K562 (cell line): ENCODE data around the gene PRICKLE4. TPM values are rescaled to one million over a fixed set of nuclear protein-coding genes. Genes with fewer than 3 reads are reported as not detected.

Experiments used
- MAFK ChIP-seq: IDR thresholded peaks from 2 replicates; pipeline ENCODE4 v1.6.1; 2011; ENCODE audit warnings: low read length, improper control_type of control experiment
- ZNF644 ChIP-seq: fragments of 200-800 bp; sonication (Bioruptor generic); IDR thresholded peaks from 2 replicates; pipeline ENCODE4 v1.6.1; 2016; ENCODE audit warnings: low read depth, missing genetic modification characterization, missing compliant biosample characterization
- ZNF76 ChIP-seq: fragments of 250-450 bp; sonication (Bioruptor Pico); IDR thresholded peaks from 2 replicates; pipeline ENCODE4 v1.4.0; 2020; ENCODE audit warnings: mild to moderate bottlenecking, moderate library complexity, borderline replicate concordance
- polyA plus RNA-seq, 8 experiments: library from polyadenylated mRNA; depleted of rRNA in 4 of 8; stranded (reverse) in 5 of 8; unstranded in 3 of 8; fragments of >200 nt; fragmentation: Nextera tagmentation in 2 of 8; fragmentation: Illumina TruSeq in 1 of 8; extraction: Ambion mirVana in 2 of 8; extraction: Trizol in 1 of 8; gene quantifications; 2 replicates each; pipeline versions ENCODE4 v1.2.1 to v1.2.3, GENCODE V29; 2011 to 2014; ENCODE audit warnings: inconsistent platforms in 1 of 8, missing spikeins in 1 of 8
- total RNA-seq, 7 experiments: library from RNA; depleted of rRNA in 6 of 7; stranded (reverse); fragments of >200 nt in 6 of 7; fragmentation: Illumina TruSeq in 2 of 7; extraction: Trizol in 2 of 7; gene quantifications; 2 replicates each; pipeline versions ENCODE4 v1.2.1 to v1.2.3, GENCODE V29; 2011 to 2021; ENCODE audit warnings: low replicate concordance in 1 of 7
- TF ChIP-seq, protein P1 (sequence below): fragments of 250-450 bp; sonication (Bioruptor Pico); IDR thresholded peaks from 2 replicates; pipeline ENCODE4 v1.4.0; 2020; ENCODE audit warnings: mild to moderate bottlenecking
- TF ChIP-seq, protein P2 (sequence below): sonication (generic); formaldehyde crosslinking; IDR thresholded peaks from 2 replicates; pipeline ENCODE4 v1.8.1; 2023; ENCODE audit warnings: mild to moderate bottlenecking, missing genetic modification reagents
- TF ChIP-seq, protein P3 (sequence below): fragments of 250-450 bp; sonication (Bioruptor Pico); IDR thresholded peaks from 2 replicates; pipeline ENCODE4 v1.4.0; 2020
- TF ChIP-seq, protein P4 (sequence below): fragments of 250-450 bp; sonication (Bioruptor Pico); IDR thresholded peaks from 2 replicates; pipeline ENCODE4 v1.5.0; 2021
- TF ChIP-seq, protein P5 (sequence below), 2 experiments: fragments of 450-650 bp; IDR thresholded peaks; 2 replicates each; pipeline ENCODE4 v1.6.1; 2018; ENCODE audit warnings: mild to moderate bottlenecking in 2 of 2, low read depth in 1 of 2; ENCODE audit not compliant: partially characterized antibody in 2 of 2
- TF ChIP-seq, protein P6 (sequence below): fragments of 250-450 bp; sonication (Bioruptor Pico); IDR thresholded peaks from 2 replicates; pipeline ENCODE4 v1.5.0; 2021

The PRICKLE4 gene
- total and polyA plus RNA-seq, 9 of the 15 experiments (the other 6 are each of a cell fraction or from before 2014, with no cell fraction given) = 0.20 to 0.32 (median 0.27) TPM; not detected in 6

DNA sequence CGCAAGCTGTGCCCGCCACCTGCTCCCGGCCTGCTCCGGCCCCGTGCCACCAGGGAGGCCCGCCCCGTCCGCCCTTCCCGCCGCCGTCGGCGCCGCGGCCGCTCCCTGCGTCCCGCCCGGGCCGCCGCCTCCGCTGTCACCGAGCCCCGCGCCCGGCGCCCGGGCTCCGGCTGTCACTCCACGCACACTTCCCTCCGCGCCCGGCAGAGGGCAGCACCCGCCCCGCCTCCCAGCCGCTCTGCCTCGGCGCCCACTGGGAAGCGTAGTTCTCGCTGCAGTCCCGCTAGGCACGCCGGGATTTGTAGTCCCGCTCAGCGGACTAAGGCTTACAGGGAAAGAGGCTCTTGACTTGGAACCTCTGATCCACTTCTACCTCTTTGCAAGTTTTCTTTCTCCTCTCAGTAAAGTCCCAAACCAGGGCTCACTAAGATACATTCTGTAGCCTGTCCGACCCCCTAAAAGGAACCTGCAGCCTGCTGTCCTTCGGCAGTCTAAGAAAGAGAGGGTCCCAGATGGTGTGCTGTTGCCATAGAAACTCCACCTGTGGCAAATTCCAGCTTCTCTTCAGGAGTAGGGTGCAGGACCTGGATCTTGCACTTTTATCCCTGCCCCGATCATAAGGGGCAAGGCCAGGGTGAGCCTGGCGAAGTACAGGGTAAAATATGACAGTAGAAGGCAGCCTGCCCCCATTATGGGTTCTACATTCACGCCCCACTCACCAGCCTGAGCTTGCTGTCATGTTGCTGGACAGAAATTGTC, 45.0 kb upstream of the PRICKLE4 start, which contains the start of gene TFEB (continued):
- TF ChIP-seq, protein P1, sequence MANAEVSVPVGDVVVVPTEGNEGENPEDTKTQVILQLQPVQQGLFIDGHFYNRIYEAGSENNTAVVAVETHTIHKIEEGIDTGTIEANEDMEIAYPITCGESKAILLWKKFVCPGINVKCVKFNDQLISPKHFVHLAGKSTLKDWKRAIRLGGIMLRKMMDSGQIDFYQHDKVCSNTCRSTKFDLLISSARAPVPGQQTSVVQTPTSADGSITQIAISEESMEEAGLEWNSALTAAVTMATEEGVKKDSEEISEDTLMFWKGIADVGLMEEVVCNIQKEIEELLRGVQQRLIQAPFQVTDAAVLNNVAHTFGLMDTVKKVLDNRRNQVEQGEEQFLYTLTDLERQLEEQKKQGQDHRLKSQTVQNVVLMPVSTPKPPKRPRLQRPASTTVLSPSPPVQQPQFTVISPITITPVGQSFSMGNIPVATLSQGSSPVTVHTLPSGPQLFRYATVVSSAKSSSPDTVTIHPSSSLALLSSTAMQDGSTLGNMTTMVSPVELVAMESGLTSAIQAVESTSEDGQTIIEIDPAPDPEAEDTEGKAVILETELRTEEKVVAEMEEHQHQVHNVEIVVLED (CRISPR knock-in tag) = peak; percentile 84
- TF ChIP-seq, protein P2, sequence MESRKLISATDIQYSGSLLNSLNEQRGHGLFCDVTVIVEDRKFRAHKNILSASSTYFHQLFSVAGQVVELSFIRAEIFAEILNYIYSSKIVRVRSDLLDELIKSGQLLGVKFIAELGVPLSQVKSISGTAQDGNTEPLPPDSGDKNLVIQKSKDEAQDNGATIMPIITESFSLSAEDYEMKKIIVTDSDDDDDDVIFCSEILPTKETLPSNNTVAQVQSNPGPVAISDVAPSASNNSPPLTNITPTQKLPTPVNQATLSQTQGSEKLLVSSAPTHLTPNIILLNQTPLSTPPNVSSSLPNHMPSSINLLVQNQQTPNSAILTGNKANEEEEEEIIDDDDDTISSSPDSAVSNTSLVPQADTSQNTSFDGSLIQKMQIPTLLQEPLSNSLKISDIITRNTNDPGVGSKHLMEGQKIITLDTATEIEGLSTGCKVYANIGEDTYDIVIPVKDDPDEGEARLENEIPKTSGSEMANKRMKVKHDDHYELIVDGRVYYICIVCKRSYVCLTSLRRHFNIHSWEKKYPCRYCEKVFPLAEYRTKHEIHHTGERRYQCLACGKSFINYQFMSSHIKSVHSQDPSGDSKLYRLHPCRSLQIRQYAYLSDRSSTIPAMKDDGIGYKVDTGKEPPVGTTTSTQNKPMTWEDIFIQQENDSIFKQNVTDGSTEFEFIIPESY (CRISPR knock-in tag) = peak; percentile 43; the same call in 1 of the 2 replicates
- TF ChIP-seq, protein P3, sequence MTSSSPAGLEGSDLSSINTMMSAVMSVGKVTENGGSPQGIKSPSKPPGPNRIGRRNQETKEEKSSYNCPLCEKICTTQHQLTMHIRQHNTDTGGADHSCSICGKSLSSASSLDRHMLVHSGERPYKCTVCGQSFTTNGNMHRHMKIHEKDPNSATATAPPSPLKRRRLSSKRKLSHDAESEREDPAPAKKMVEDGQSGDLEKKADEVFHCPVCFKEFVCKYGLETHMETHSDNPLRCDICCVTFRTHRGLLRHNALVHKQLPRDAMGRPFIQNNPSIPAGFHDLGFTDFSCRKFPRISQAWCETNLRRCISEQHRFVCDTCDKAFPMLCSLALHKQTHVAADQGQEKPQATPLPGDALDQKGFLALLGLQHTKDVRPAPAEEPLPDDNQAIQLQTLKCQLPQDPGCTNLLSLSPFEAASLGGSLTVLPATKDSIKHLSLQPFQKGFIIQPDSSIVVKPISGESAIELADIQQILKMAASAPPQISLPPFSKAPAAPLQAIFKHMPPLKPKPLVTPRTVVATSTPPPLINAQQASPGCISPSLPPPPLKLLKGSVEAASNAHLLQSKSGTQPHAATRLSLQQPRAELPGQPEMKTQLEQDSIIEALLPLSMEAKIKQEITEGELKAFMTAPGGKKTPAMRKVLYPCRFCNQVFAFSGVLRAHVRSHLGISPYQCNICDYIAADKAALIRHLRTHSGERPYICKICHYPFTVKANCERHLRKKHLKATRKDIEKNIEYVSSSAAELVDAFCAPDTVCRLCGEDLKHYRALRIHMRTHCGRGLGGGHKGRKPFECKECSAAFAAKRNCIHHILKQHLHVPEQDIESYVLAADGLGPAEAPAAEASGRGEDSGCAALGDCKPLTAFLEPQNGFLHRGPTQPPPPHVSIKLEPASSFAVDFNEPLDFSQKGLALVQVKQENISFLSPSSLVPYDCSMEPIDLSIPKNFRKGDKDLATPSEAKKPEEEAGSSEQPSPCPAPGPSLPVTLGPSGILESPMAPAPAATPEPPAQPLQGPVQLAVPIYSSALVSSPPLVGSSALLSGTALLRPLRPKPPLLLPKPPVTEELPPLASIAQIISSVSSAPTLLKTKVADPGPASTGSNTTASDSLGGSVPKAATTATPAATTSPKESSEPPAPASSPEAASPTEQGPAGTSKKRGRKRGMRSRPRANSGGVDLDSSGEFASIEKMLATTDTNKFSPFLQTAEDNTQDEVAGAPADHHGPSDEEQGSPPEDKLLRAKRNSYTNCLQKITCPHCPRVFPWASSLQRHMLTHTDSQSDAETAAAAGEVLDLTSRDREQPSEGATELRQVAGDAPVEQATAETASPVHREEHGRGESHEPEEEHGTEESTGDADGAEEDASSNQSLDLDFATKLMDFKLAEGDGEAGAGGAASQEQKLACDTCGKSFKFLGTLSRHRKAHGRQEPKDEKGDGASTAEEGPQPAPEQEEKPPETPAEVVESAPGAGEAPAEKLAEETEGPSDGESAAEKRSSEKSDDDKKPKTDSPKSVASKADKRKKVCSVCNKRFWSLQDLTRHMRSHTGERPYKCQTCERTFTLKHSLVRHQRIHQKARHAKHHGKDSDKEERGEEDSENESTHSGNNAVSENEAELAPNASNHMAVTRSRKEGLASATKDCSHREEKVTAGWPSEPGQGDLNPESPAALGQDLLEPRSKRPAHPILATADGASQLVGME = peak; percentile 42; the same call in 1 of the 2 replicates
- TF ChIP-seq MAFK (no peak), ZNF644 (tag) (peak; percentile 69; the same call in 1 of the 2 replicates), ZNF76 (CRISPR knock-in tag) (0 out of 2 replicates have a peak, but pooled peaks have one; percentile 73)
- TF ChIP-seq, protein P4, sequence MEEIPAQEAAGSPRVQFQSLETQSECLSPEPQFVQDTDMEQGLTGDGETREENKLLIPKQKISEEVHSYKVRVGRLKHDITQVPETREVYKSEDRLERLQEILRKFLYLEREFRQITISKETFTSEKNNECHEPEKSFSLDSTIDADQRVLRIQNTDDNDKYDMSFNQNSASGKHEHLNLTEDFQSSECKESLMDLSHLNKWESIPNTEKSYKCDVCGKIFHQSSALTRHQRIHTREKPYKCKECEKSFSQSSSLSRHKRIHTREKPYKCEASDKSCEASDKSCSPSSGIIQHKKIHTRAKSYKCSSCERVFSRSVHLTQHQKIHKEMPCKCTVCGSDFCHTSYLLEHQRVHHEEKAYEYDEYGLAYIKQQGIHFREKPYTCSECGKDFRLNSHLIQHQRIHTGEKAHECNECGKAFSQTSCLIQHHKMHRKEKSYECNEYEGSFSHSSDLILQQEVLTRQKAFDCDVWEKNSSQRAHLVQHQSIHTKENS (CRISPR knock-in tag) = no peak
- TF ChIP-seq, protein P5, sequence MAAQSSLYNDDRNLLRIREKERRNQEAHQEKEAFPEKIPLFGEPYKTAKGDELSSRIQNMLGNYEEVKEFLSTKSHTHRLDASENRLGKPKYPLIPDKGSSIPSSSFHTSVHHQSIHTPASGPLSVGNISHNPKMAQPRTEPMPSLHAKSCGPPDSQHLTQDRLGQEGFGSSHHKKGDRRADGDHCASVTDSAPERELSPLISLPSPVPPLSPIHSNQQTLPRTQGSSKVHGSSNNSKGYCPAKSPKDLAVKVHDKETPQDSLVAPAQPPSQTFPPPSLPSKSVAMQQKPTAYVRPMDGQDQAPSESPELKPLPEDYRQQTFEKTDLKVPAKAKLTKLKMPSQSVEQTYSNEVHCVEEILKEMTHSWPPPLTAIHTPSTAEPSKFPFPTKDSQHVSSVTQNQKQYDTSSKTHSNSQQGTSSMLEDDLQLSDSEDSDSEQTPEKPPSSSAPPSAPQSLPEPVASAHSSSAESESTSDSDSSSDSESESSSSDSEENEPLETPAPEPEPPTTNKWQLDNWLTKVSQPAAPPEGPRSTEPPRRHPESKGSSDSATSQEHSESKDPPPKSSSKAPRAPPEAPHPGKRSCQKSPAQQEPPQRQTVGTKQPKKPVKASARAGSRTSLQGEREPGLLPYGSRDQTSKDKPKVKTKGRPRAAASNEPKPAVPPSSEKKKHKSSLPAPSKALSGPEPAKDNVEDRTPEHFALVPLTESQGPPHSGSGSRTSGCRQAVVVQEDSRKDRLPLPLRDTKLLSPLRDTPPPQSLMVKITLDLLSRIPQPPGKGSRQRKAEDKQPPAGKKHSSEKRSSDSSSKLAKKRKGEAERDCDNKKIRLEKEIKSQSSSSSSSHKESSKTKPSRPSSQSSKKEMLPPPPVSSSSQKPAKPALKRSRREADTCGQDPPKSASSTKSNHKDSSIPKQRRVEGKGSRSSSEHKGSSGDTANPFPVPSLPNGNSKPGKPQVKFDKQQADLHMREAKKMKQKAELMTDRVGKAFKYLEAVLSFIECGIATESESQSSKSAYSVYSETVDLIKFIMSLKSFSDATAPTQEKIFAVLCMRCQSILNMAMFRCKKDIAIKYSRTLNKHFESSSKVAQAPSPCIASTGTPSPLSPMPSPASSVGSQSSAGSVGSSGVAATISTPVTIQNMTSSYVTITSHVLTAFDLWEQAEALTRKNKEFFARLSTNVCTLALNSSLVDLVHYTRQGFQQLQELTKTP (IDR thresholded peaks at IDR 0.05; ENCODE audit: low read depth in 1 of 2, partially characterized antibody in 2 of 2) = peak in 1 of 2 experiments; percentile 97
- TF ChIP-seq, protein P6, sequence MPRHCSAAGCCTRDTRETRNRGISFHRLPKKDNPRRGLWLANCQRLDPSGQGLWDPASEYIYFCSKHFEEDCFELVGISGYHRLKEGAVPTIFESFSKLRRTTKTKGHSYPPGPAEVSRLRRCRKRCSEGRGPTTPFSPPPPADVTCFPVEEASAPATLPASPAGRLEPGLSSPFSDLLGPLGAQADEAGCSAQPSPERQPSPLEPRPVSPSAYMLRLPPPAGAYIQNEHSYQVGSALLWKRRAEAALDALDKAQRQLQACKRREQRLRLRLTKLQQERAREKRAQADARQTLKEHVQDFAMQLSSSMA (CRISPR knock-in tag) = peak; percentile 51; the same call in 1 of the 2 replicates
